NCI-H1105 treated with DMSO at 0.1 percent for 48 hours (cell line): ENCODE measurements around the gene CDH4.

Source experiments
- DNase-seq: peaks from one replicate; lab custom pipeline; 2025; lab: John Stamatoyannopoulos, UW

Gene CDH4

GRCh38 chr20:61754976-61755778 is 503.1 kb downstream of the CDH4 start:
- DNase-seq, result no peak

GRCh38 chr20:61755971-61756845 is 504.1 kb downstream of the CDH4 start:
- DNase-seq, result no peak

GRCh38 chr20:61756966-61757677 is 505.1 kb downstream of the CDH4 start:
- no peak for DNase-seq

- no peak for DNase-seq
Measured at GRCh38 chr20:61757678-61758563, 505.9 kb downstream of the CDH4 start.

GRCh38 chr20:61758564-61759200 is 506.6 kb downstream of the CDH4 start:
- DNase-seq, result no peak

- no peak for DNase-seq
Measured at GRCh38 chr20:61759286-61760065, 507.4 kb downstream of the CDH4 start.

- no peak for DNase-seq
Measured at GRCh38 chr20:61760321-61760720, 508.3 kb downstream of the CDH4 start.

GRCh38 chr20:61760731-61761130 is 508.7 kb downstream of the CDH4 start:
- DNase-seq, result no peak

GRCh38 chr20:61761453-61762166 is 509.5 kb downstream of the CDH4 start:
- DNase-seq, result no peak

- DNase-seq, result no peak
Measured at GRCh38 chr20:61762167-61762710, 510.2 kb downstream of the CDH4 start.

GRCh38 chr20:61762886-61763739 is 511.1 kb downstream of the CDH4 start:
- DNase-seq, result no peak

- no peak for DNase-seq
Measured at GRCh38 chr20:61763740-61764400, 511.8 kb downstream of the CDH4 start.

- no peak for DNase-seq
Measured at GRCh38 chr20:61764471-61765025, 512.5 kb downstream of the CDH4 start.

GRCh38 chr20:61765081-61765870 is 513.2 kb downstream of the CDH4 start:
- no peak for DNase-seq

- no peak for DNase-seq
Measured at GRCh38 chr20:61765871-61766654, 514.0 kb downstream of the CDH4 start.
